Hematopoietic multipotent progenitor cell treated with erythropoietin and hydrocortisone succinate and interleukin-3 and kit ligand, for 4 days (in vitro differentiated cells): Measurements from ENCODE around the gene FGF12.

ENCODE experiments used
- DNase-seq: peaks from one replicate; pipeline ENCODE4 v3.0.0-alpha.2; 2015

FGF12 gene

DNA sequence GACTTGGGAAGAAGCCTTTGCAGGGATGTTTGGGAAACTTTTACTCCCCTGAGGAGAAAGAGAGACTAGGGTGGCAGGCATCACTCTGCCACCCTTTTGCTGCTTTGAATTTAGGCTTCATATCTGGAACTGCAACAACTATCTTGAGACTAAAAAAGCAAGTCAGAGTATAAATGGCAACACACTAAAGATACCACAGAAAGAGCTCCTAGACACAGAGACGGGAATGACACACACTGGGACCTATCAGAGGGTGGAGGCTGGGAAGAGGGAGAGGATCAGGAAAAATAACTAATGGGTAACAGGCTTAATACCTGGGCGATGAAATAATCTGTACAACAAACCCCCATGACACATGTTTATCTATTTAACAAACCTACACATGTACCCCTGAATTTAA is 237.8 kb downstream of the FGF12 start:
- DNase-seq = no peak

DNA sequence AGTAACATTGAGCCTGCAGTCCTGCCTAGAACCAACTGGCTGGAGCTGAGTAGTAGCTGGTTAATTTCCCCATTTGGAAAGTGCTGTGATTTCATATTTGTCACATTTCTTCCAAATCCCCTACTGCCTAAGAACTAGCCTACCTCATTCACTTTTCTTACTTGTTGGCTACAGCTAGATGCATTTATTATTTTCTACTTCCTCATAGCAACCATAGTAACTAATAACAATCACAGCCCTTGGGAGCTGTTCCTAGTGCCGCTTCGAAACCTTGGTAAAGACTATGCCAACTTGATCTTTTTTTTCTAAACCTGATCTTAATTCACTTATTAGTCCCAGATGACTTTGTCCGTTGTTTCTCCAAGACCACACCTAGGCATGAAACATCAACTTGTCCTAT is 240.3 kb downstream of the FGF12 start:
- no peak for DNase-seq

DNA sequence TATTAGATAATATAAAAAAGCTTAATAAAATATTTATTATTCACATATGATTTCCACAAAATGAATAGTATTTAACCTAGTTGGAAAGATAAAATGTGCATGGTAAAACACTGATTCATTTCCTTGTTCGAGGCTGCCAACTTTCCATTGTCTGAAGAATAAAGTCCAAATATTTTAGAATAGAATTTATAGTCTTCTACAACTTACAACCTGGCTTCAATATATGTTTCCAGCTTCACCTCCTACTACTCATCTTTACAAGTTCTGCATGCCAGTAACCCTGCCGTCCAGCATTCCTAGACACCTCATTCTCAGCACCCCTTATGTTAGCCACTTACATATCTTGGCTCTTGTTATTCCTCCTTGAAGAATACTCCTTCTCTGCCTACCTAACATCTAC is 244.5 kb downstream of the FGF12 start:
- DNase-seq = no peak

- DNase-seq = no peak
These were observed 244.9 kb downstream of the FGF12 start for GRCh38 chr3:192482391-192482790.

GRCh38 chr3:192481638-192482037 is 245.7 kb downstream of the FGF12 start:
- DNase-seq = no peak

DNA sequence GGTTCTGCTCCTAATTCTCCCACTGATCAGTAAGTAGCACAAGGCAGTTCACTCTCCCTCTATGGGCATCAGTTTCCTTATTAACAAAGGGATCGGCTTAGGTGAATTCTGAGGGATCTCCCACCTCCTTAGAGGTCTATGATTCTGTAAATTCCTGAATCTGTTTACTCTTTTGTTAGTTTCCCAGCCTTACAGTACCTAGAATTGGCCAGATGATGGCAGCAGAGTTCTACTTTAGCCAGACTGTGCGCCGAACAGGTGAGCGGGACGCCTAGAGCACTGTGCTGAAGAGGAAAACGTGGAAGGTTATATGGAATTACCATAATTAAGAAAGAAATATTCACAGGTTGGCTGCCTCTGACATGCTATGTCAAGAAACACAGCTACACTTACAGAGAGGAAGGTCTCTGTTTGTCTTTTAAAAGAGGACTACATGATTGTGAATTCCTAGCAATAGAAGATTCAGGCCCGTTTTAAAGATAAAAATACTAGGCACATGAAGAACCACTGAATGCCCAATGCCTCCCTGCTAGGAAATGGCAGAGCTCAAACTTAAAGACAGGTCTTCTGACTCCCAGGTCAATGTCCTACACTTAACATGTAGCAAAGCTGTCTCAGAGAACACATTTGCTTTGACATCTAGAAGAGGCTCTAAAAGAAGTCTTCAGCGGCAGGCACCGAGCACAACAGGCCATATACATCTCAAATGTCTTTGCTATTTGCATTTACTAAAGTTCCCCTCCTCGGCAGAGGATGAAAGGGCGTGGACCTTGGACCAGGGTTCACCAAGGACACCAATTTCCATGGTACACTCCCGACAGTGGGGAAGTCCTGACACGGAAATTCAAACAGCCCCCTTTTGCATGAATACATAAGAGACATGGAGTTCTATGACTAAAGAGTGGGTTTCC is 259.9 kb downstream of the FGF12 start:
- peak; percentile 65 for DNase-seq

- peak; percentile 22 for DNase-seq
These were observed 278.3 kb downstream of the FGF12 start for GRCh38 chr3:192449036-192449435.

DNA sequence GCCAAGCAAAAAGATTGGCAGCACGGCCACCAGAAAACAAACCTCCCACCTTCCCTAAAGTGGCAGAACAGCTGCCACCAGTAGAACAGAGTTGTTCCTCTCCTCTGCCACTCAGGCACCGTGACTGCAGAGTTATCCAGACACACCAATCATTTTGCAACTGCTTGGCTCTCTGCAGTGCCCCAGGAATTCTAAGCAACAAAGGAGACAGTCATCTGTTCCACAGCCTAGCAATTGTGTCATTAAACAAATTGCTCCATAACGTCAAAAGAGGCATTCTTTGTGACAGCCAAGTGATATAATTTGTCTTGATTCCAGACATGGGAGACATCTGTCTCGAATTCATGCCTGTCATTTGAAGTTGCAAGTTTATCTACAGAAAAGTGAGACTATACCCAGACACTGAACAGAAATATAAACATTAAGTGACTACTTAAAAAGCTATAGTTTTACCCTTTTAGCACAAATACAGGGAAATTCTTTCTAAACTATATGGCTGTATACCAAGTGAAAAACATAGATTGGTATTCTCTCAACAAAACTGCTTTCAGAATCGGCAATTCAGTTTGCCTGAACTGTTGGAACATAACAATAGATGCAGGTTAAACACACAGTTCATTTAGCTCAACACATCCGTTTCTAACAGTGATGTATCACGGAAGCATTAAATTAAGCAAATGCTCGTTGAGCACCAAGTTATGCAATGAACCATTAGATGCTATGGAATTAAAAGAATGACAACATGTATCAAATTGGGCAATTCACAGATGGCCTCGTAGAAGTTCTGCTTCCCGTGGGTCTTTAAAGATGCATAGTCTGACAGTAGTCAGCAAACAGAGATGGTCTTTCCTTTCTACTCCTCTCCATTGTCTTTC is 281.3 kb downstream of the FGF12 start:
- DNase-seq = no peak

DNA sequence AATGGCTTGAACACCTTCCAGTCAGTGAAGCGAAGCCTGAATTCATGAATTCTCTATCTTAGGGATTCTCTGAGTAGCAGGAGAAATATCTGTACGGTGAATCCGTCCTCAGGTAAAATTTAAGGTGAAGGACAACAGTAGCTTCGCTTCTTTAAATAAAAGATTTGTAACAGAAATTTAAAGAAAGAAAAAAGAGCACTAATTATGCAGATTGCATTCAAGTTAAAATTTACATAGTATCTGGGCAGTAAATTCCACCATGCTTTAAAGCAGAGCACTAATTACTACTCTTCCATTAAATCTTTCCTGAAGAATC is 282.6 kb downstream of the FGF12 start:
- no peak for DNase-seq

DNA sequence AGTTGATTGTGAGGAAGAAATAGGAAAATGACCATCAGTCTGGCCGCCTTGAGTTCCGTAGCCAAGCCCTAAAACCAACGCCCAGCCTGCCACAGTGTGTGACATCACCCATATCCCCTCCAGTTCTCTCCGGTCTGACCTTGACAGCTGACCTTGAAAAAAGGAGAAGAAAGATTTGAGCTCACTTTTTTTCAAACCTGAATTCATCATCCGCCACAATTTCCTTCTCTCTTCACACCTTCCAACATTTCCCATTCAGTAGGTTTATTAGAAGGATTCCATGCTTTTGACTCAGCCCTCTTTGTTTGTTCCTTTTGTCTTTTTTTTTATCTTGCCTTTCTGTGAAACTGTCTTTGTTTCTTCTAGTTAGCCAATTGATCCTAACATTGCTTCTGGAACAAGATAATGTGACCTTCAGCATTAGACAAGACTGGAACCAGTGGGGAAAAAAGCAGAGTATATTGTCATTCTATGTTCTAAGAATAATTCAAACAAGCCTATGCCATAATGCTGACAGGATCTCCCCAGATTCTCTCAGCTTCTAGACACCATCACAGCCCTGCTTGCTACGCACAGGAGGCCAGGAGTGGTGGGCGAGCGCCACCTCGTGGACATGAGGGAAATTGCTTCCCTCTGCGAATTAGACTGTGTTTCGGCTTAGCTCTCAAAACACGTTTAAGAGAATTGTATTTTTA is 283.1 kb downstream of the FGF12 start:
- DNase-seq = peak; percentile 71

GRCh38 chr3:192435241-192435640 is 292.1 kb downstream of the FGF12 start:
- DNase-seq = no peak

DNA sequence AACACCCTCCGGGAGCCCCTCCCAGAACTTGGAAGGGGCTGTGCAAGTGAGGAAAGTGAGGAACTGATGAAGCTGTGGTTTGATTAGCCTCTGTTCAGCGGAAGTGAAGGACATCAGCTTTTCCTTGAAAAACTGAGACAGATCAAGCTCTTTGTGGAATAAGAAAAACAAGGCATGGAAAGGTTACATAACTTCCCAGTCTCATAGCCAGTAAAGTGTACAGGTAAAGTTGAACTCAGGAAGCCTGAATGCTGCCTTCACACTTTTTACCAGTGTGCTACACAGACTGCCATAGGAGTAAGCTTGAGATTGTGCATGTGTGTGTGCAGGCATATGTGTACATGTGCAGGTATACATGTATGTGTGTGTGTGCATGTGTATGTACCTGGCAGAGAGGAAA is 293.2 kb downstream of the FGF12 start:
- DNase-seq = no peak

DNA sequence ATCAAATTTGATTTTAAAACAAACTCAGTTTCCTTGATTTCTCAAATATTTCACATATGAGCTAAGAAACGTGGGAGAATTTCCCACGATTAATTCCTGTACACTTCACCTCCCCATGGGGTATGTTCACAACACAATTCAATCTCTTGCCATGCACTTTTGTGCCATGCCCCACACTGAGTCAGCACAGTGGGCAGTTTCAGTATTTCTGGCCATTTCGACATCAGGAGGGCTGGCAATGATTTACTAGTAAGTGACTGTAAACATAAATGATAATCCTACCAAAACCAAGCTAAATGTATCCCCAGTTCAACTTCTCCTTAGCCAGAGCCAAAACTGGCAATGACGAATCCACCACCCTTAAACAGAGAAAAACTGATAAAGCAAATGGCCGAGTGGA is 293.6 kb downstream of the FGF12 start:
- no peak for DNase-seq

DNA sequence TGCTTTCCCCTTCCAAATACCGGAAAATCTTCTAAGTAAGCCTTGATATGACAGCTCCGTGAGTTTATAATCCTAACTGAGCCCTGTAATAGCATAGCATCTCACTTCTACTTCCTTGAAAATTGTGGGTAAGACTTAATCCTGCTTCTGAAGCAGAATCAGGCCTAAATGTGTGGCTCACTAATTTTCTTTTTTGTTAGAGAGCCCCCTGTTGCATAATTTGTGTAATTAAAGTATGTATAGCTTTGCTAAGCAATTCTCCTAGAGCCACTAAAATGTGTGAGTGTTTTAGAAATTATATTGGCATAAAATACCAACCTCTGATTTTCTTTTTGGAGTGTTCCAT is 304.4 kb downstream of the FGF12 start:
- DNase-seq = peak; percentile 34

GRCh38 chr3:192422321-192422996 is 304.9 kb downstream of the FGF12 start:
- no peak for DNase-seq

- DNase-seq = peak; percentile 6
These were observed 308.0 kb downstream of the FGF12 start for GRCh38 chr3:192419312-192419711.

GRCh38 chr3:192417559-192418055 is 309.7 kb downstream of the FGF12 start:
- DNase-seq = no peak

GRCh38 chr3:192417017-192417416 is 310.3 kb downstream of the FGF12 start:
- DNase-seq = peak; percentile 3

- DNase-seq = no peak
These were observed 313.9 kb downstream of the FGF12 start for GRCh38 chr3:192413461-192413860.

DNA sequence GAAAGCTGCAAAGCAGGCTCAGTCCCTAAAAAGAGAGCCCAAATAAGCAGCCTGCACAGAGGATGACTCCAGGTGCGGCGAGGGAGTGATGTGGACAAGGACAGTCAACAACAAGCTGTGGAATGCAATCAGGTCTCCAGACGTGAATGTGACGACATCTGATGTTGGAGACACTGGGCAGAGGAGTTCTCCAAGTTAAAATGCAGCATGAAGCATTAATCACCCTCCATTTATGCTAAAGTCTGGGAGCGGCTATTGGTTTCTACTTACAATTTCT is 316.7 kb downstream of the FGF12 start:
- DNase-seq = no peak

DNA sequence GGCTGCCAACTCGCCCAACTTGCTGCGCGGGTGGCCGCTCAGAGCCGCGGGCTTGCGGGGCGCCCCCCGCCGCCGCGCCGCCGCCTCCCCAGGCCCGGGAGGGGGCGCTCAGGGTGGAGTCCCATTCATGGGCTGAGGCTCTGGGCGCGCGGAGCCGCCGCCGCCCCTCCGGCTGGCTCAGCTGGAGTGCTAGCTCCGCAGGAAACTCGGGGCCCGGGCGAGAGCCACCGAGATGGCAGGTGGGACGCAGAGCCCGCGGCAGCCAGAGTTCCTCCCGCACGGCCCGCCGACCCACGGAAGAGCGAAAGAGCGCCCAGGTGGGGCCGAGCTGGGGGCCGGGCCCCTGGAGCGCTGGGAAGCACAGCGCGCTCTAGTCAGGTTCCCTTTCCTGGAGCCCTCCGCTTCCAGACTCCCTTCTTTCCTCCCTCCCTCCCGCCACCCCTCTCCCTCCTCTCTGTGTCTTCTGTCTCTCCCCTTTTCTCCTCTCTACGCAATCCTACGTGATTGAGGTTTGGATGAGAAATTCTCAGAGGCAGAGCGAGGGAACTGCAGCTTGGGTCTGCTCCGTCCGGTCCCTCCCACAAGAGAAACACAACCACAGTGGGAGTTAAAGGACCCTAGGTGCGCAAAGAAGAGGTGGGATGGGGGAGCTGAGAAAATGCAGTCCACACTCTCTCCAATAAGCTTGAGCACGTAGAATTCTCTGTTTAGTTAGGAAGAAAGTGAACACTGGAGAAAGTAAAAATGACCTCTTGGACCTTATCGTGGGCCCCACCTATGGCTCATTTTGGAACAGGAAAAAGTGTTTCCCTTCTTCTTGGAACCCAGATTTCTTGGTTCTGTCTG is 317.3 kb downstream of the FGF12 start:
- DNase-seq = peak; percentile 30

DNA sequence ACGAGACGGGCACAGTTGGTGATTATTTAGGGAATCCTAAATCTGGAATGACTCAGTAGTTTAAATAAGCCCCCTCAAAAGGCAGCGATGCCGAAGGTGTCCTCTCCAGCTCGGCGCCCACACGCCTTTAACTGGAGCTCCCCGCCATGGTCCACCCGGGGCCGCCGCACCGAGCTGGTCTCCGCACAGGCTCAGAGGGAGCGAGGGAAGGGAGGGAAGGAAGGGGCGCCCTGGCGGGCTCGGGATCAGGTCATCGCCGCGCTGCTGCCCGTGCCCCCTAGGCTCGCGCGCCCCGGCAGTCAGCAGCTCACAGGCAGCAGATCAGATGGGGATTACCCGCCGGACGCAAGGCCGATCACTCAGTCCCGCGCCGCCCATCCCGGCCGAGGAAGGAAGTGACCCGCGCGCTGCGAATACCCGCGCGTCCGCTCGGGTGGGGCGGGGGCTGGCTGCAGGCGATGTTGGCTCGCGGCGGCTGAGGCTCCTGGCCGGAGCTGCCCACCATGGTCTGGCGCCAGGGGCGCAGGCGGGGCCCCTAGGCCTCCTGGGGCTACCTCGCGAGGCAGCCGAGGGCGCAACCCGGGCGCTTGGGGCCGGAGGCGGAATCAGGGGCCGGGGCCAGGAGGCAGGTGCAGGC is 318.0 kb downstream of the FGF12 start:
- DNase-seq = peak; percentile 43
